ENCODE results near the gene ADGRV1. TPM values are rescaled to one million over a fixed set of nuclear protein-coding genes. Genes with fewer than 3 reads are reported as not detected.

Gene ADGRV1
- total RNA-seq, 1 experiment from 2014 or later = 64.8 TPM

DNA sequence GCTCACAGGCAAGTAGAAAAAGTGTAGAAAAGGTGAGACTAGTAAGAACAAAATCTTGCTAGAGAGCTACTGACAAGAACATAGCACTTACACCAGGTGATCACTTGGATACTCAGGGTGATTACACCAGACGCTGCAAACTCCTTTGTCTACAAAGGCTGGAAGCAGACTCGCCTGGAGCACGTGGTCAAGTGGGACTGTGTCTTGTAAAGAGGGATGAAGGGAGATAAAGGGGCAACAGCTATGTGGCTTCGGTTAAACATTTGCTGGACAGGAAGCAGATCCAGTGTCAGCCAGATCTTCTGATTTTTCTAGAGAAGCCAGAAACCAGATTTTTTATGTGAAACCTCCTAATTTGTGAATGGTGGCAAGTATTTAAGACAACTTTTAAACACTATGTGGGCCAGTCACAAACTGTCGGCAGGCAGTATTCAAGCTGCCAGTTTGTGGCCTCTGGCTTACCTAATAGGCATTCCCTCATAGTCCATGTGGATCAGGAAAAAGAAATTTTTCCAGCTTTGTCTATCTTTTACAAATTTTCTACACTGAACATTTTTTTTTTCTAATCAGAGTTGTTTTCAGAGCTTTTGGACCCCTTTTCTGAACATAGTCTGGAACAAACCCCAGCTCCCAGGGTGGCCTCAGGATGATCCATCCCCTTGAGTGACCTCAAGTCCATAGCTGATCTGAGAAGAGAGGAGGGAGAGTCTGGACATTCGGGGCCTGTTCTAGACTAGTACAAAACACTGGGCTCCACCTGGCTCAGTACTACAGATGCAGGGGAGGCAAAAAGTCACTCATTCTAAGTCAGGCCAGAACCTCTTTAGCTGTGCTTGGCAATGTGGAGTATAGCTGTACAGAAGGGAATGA, 561.6 kb downstream of the ADGRV1 start:
- H3K27me3 ChIP-seq (ENCODE audit: insufficient read depth, low read length) = no peaks in the 10 kb centered on the region
- no peaks in the 10 kb centered on the region for H3K79me1 ChIP-seq (ENCODE audit: insufficient read depth, low read depth, low read length, poor library complexity, severe bottlenecking)
- no peak overlapping the region for H3K9ac ChIP-seq (ENCODE audit: extremely low read depth, insufficient read length, low read length)
- Mint-ChIP-seq H3K4me3 (no peak overlapping the region), H3K27ac (peak overlapping the region; percentile 20 to 73 (median 71); a peak in 6 of 7 replicates), H3K4me1 (peaks cover 5 to 18% of the 10 kb centered on the region in 2 experiments), H3K9me3 (no peaks in the 10 kb centered on the region), H3K27me3 (ENCODE audit: low read depth) (no peaks in the 10 kb centered on the region), H3K36me3 (ENCODE audit: insufficient read depth in 1 of 3, low read depth in 3 of 3) (peaks cover 0 to 2% (median 0%) of the 10 kb centered on the region in 3 experiments; a peak in 2 of 7 replicates)
- no peak overlapping the region for H2BK5ac ChIP-seq (ENCODE audit: insufficient read length, low read length)
- no peak overlapping the region for H4K5ac ChIP-seq (ENCODE audit: insufficient read length, low read depth, low read length)
- no peak overlapping the region for H4K8ac ChIP-seq (replicated peaks; ENCODE audit: insufficient read length, low read depth, low read length)
- no peak overlapping the region for H2BK20ac ChIP-seq (ENCODE audit: low read depth, low read length, poor library complexity, severe bottlenecking)
- peak overlapping the region; percentile 51 for H4K91ac ChIP-seq (ENCODE audit: insufficient read length, low read depth, low read length)
- H2BK120ac ChIP-seq (ENCODE audit: low read depth, low read length, poor library complexity, severe bottlenecking) = no peak overlapping the region
- no peaks in the 10 kb centered on the region for H4K20me1 ChIP-seq (ENCODE audit: control insufficient read depth, insufficient read depth, insufficient read length)
- no peak overlapping the region for H3K23ac ChIP-seq (ENCODE audit: insufficient read length, low read depth, low read length)
- H3K4me1 ChIP-seq (ENCODE audit: insufficient read depth, low read length) = no peaks in the 10 kb centered on the region
- H3K79me2 ChIP-seq (ENCODE audit: insufficient read depth, low read length) = no peaks in the 10 kb centered on the region
- no peaks in the 10 kb centered on the region for H3K9me3 ChIP-seq (ENCODE audit: control insufficient read depth, low read depth, low read length)
- H2BK15ac ChIP-seq (ENCODE audit: low read depth, low read length) = no peak overlapping the region; the same call in 1 of the 2 replicates
- no peak overlapping the region for H2AK5ac ChIP-seq (ENCODE audit: insufficient read length, low read length)
- no peak overlapping the region for H3K4ac ChIP-seq (ENCODE audit: low read depth, low read length)
- H3K4me2 ChIP-seq (ENCODE audit: insufficient read depth, insufficient read length, low read length) = no peak overlapping the region
- H3K14ac ChIP-seq (ENCODE audit: insufficient read depth, low read length) = no peak overlapping the region
- no peak for DNase-seq
- H3K56ac ChIP-seq (ENCODE audit: insufficient read length, low read depth, low read length) = no peak overlapping the region
- no peak overlapping the region for H3T11ph ChIP-seq (ENCODE audit: low read length)
- H3K27ac ChIP-seq (ENCODE audit: insufficient read length, low read depth, low read length) = no peak overlapping the region
- H3K23me2 ChIP-seq (ENCODE audit: insufficient read length, low read depth, low read length, poor library complexity, severe bottlenecking) = no peaks in the 10 kb centered on the region
- no peak overlapping the region for H2AFZ ChIP-seq (ENCODE audit: low read length)
- TF ChIP-seq, protein P1, sequence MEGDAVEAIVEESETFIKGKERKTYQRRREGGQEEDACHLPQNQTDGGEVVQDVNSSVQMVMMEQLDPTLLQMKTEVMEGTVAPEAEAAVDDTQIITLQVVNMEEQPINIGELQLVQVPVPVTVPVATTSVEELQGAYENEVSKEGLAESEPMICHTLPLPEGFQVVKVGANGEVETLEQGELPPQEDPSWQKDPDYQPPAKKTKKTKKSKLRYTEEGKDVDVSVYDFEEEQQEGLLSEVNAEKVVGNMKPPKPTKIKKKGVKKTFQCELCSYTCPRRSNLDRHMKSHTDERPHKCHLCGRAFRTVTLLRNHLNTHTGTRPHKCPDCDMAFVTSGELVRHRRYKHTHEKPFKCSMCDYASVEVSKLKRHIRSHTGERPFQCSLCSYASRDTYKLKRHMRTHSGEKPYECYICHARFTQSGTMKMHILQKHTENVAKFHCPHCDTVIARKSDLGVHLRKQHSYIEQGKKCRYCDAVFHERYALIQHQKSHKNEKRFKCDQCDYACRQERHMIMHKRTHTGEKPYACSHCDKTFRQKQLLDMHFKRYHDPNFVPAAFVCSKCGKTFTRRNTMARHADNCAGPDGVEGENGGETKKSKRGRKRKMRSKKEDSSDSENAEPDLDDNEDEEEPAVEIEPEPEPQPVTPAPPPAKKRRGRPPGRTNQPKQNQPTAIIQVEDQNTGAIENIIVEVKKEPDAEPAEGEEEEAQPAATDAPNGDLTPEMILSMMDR (conservative IDR thresholded peaks at IDR 0.05) = no peak
- H3K18ac ChIP-seq (ENCODE audit: insufficient read length, low read depth, low read length) = no peak overlapping the region
- H2BK12ac ChIP-seq (ENCODE audit: insufficient read length, low read depth, low read length) = no peak overlapping the region
- no CpG with 5 or more reads among the region's 6 CpGs for WGBS (ENCODE audit: extremely low coverage, insufficient read length, low lambda C conversion rate)

Measured in H9 (cell line).